Urothelium cell line (cell line): ENCODE measurements around the gene HLTF.
A peak's percentile ranks its signal among the peaks of the same experiment; 100 is the strongest.
"Not testable (repeated sequence)": the region's sequence is repeated elsewhere in the genome, so short reads cannot be mapped to it uniquely, and the experiment has no call there.

Source experiments
- DNase-seq: peaks from one replicate; pipeline ENCODE4 v3.0.0; 2011; ENCODE audit warnings: low spot score, mixed read lengths
- FAIRE-seq: peaks from 2 replicates; lab custom pipeline; 2011; peaks lifted over from hg19 to GRCh38; lab: Jason Lieb, UNC

Gene HLTF

DNA sequence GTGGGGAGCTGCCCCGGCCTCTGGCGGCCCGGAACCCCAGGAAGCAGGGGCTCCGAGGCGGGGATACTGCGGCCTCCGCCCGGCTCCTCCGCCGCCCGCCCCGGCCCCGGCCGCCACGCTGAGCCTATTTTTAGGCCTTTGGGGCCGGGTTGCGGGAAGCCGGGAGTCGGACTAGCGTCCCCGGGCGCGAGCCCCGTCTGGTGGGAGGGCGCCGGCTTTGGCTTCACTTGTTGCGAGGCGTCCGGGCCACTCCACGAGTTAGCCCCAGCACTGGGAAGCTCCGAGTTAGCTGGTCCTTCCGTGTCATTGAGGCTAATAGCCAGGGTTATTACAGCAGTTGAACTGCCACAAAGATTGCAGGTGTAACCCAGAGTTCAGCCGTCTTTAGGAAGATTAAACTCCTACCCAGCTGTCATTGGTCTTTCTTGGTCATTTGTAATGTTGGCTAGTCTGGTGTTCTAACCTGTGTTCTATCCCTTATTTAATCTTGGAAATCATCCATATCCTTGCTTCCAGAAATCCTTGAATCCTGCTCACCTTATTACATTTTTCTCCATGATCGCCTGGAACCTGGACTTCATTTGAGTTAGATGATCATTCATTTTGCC, 94.2 kb downstream of the HLTF start:
- peak; percentile 31 for DNase-seq
- no peak for FAIRE-seq

GRCh38 chr3:148991219-148992026, 94.9 kb downstream of the HLTF start, which contains the start of gene GYG1:
TSS of gene GYG1 (plus strand) at chr3:148991540. CDS start at chr3:148991641, 101 bp downstream.
- FAIRE-seq (no peak), DNase-seq (peak; percentile 82)

DNA sequence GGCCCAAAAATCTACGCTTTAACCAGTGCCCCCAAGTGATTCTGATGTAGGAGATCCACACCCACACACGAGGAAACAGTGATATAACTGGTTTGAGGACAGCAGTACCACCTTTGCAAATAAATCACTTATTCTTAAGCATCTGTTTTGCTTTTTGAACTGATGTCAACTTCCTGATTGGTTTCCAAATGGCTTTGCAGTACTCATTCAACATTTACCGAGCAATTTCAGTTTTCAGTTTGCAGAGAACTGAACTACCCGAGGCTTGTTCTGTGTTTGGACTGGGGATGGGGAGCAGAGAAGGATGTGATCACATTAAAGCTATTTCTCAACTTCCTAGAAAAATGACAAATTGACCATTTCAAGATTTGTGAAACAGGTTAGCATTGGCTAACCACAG, 96.1 kb downstream of the HLTF start:
- no peak for DNase-seq
- no peak for FAIRE-seq

- DNase-seq, FAIRE-seq: not testable (repeated sequence)
Observed at GRCh38 chr3:148987551-148987950, 98.8 kb downstream of the HLTF start.

DNA sequence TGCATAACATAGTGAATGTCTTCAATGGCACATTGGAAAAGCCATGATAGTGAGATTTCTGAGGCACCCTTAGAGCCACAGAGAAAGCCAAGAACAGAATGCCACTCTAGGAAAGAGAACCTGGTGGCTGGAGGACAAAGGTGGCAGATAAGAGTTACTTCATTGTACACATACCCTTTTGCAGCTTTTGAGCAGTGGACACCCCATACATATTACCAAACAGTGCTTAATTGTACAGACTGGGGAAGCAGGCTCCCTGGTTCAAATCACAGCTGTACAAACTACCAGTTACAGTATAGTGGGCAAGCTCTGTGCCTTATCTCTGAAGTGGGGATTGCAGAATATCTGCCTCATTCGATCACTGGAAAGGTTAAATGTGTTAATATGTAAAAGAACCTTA, 105.1 kb downstream of the HLTF start:
- DNase-seq (no peak), FAIRE-seq (no peak)
